HG03064 (cell line): ENCODE data around the gene MAPKAP1.

Source experiments
- ATAC-seq: cut with Tn5 transposase; IDR thresholded peaks from one replicate; pipeline ENCODE4 v1.9.1; 2021; ENCODE audit warnings: low read depth; ENCODE audit not compliant: unreplicated experiment

MAPKAP1 gene

GRCh38 chr9:125470189-125470588 lies 236.8 kb downstream of the MAPKAP1 start:
- ATAC-seq = no peak

DNA sequence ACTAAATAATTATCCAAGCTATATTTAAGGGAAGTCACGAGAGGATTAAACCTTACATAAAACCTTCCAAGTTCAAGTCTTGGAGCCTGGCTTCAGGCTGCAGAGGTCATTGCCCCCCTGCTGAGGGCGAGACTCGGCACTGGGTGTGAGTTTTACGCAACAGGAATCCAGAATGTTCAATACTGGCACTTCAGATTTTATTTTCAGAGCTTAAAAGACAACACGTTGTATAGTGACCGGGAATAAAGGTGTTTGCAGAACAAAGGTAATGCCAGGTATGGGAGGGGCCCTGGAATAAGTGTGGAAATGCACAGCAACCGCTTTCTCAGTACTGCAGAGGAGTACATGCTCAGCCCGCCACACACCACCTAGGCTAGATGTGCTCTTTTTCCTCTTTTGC lies 238.4 kb downstream of the MAPKAP1 start:
- no peak for ATAC-seq

- ATAC-seq = no peak
Measured at GRCh38 chr9:125467116-125467740, 239.8 kb downstream of the MAPKAP1 start.

- no peak for ATAC-seq
Measured at GRCh38 chr9:125466411-125466810, 240.6 kb downstream of the MAPKAP1 start.

DNA sequence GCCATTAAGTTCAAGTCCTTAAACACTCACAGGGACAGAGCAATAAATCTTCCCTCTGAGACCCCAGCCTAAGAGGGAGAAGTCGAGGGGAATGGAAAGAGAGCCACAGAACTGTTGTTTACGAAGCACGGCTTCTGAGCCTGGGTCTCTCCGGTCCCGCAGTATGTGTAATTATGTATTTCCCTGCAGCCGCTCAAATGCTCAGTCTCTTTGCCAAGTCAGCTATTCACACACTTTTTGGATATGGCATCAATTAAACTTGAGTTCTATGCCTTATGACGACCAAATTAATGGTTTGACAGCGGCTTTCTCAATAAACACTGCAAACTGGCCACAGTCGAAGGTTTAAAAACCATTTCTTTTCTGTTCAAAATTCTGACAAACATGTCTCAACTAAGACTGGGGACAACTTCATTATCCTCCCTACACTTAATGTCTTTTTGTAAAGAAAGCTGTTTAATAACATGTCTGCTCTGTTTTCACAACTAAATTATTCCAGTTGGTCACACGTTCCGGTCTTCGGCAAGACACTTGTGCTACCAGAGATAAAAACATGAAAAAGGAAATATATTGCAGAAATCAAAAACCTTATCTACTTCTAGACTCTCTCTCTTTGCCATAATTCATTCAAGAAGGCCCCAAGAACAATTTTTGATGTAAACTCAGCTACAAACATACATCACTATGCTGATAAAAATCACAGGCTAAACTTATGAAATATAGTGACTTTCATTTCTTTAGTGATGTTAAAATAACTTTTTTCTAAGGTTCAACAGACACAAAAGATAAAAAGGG lies 242.2 kb downstream of the MAPKAP1 start:
- ATAC-seq = no peak

DNA sequence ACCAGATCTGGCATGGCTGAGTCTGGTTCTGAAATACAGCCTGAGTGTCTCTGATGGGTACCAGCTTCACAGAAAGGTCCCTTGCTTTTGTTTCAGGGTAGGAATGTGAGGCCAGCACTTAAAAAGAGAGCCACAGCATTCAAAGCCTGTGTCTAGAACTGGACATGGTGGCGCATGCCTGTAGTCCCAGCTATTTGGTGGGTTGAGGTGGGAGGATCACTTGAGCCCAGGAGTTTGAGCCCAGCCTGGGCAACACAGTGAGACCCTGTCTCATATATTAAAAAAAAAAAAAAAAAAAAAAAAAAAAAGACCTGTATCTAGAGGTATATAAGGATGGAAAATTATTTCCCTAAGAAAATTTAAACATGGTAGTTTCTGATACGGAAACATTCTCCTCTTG lies 243.1 kb downstream of the MAPKAP1 start:
- ATAC-seq = no peak

GRCh38 chr9:125462861-125463291 lies 244.1 kb downstream of the MAPKAP1 start:
- ATAC-seq = no peak

DNA sequence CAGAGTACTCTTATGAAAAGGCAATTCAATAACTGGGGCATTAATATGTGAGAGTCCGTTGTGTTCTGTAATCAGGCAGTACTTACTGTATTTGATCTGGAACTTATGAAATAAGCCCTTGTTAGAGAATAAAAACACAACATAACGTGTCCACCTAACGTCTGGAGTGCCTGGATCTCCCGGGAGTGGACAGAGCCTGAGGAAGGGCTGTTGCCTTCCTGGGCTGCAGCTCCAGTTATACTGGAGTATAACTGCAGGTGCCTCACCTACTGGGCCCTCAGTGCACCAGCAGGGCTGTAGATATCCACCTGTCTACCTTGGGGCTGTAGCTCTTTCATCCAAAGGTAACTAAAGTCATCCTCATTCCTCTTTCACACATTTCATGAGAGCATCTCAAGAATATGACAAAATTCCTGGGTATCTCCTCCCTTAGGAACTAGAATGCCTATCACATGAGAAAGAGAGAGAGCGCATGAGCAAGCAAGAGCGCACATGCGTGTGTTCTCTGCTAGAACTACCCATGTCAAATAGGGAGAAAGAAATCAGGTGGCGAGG lies 245.3 kb downstream of the MAPKAP1 start:
- ATAC-seq = no peak

- no peak for ATAC-seq
Measured at GRCh38 chr9:125460883-125461635, 245.9 kb downstream of the MAPKAP1 start.

DNA sequence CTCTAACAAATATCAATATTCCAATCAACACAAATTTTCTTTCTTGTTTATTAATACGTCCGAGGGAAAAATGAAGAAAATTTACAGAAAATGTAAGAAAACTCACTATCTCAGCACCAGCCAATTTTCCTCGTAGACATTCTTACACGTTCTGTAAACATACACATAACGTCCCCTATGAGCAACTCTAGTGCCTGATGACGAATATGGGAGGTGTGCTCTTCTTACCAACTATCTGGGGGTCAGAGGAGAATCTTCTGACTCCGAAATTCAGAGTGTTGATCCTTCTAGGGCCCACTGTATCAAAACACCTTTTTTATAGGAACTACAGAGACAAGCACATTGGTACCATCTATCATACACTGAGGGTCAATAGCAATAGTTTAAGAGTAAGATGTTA lies 246.7 kb downstream of the MAPKAP1 start:
- no peak for ATAC-seq

DNA sequence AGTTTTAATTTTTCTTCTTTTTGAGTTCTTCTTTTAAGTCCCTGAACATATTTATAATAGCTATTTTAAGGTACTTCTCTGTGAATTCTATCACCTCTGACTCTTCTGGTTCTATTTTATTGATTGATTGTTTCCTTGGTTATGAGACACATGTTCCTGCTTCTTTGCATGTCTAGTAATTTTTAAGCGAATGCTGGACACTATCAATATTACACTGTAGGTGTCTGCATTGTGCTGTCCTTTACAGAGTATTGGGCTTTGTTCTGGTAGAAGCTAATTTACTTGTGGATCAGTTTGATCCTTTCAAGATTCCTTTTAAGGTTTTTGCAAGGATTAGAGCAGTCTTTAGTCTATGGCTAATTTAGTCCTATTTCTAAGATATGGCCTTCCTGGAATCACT lies 249.7 kb downstream of the MAPKAP1 start:
- no peak for ATAC-seq

DNA sequence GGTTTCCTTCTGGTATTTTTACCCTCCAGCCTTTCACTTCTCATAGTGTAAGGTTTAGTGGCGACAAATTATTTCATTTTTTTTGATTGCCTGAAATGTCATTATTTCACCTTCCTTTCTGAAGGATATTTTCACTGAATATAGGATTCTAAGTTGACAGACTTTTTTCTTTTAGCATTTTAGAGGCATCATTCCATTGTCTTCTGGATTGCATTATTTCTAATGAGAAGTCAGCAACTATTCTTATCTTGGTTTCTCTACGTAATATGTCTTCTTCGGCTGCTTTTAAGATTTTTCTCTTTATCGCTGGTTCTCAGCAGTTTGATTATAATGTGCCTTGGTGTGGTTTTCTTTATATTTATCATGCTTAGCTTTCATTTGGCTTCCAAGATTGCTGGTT lies 251.1 kb downstream of the MAPKAP1 start:
- no peak for ATAC-seq

GRCh38 chr9:125455132-125455531 lies 251.9 kb downstream of the MAPKAP1 start:
- ATAC-seq = no peak

- ATAC-seq = no peak
Measured at GRCh38 chr9:125447202-125447802, 259.7 kb downstream of the MAPKAP1 start.

GRCh38 chr9:125446561-125447094 lies 260.4 kb downstream of the MAPKAP1 start:
- peak; percentile 89 for ATAC-seq

DNA sequence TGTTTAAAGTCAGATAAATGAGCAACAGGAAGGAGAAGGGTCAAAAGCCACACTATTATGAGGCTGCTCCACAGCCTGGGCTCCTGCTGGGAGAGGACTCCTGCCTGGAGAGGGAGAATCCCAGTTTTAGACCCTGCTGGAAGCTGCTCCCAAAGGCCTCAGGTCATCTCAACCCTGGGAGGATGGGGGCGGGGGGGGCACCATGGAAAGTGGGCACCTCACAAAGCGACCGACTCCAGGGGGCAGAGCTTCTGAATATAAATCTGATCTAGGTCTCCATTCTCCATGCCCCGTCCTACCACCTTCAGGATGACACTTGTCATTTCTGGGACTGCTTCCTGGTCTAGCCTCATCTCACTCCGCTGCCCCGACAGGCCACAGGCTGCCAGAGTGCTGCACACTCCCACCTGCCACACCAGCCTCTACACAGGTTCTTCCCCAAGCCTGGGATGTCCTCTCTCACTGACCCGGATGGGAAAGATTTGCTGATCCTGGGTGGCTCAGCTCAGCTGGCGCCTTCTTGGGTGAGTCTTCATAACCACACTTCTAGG lies 262.0 kb downstream of the MAPKAP1 start:
- no peak for ATAC-seq

GRCh38 chr9:125444166-125444565 lies 262.8 kb downstream of the MAPKAP1 start:
- no peak for ATAC-seq

DNA sequence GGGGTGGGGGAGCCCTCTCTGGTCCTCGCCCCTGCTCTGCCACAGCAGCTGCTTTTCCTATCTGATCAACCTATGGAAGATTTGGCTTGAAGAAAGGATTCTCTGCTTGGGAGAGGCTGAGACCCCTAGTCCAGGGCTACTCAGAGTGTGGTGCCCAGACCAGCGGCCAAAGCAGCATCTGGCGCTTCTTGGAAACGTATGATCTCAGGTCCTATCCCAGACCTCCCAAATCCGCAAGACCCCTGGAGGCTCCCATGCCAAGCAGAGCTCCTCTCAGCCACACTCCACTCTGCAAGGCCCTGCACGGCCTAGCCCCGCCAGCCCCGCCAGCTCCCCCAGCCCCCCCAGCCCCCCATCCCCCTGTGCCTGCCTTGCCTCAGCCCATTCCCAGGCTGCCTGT lies 263.6 kb downstream of the MAPKAP1 start:
- ATAC-seq = no peak

DNA sequence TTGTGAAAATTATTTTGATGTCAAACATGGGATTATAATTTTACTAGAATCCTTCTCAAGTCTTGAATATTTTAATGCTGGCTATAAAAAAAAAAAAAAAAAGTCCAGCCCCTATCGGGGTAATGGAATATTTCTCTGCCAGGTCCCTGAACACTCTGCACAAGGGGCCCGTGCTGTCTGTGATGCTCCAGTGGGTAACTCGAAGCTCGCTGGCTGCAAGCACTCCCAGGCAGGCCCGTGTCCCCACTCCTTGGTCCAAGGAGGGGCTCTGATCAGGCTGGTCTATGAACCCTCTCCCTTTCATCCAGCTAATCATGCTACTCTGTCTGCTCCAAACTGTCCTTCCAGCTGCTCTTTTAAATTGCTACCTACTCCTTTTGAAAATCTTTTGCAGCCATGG lies 264.6 kb downstream of the MAPKAP1 start:
- ATAC-seq = no peak

GRCh38 chr9:125440411-125440810 lies 266.6 kb downstream of the MAPKAP1 start:
- ATAC-seq = no peak
